Cardiac septum (tissue), 1 donor: ENCODE results near the gene ZCCHC14. TPM values are rescaled to one million over a fixed set of nuclear protein-coding genes. Genes with fewer than 3 reads are reported as not detected.

Experiments
- DNase-seq: peaks from one replicate; pipeline ENCODE4 v3.0.0-alpha.2; 2020; ENCODE audit warnings: low spot score
- intact Hi-C: fragments of 100-400 bp; cut with DNase I; formaldehyde crosslinking; loops from one replicate; pipeline ENCODE4 v1.14.0; 2022
- total RNA-seq: library from RNA; stranded (reverse); fragmentation: NEBNext Ultra II Directional; extraction: Animal tissue kit (Norgen Biotek cat#: 25700); gene quantifications from one replicate; pipeline ENCODE4 v1.2.1, GENCODE V29; 2021
- donor health status: DM: no; HTN: no; CAD: no.

The ZCCHC14 gene
- total RNA-seq, 1 donor from 2014 or later: 20.5 TPM

DNA sequence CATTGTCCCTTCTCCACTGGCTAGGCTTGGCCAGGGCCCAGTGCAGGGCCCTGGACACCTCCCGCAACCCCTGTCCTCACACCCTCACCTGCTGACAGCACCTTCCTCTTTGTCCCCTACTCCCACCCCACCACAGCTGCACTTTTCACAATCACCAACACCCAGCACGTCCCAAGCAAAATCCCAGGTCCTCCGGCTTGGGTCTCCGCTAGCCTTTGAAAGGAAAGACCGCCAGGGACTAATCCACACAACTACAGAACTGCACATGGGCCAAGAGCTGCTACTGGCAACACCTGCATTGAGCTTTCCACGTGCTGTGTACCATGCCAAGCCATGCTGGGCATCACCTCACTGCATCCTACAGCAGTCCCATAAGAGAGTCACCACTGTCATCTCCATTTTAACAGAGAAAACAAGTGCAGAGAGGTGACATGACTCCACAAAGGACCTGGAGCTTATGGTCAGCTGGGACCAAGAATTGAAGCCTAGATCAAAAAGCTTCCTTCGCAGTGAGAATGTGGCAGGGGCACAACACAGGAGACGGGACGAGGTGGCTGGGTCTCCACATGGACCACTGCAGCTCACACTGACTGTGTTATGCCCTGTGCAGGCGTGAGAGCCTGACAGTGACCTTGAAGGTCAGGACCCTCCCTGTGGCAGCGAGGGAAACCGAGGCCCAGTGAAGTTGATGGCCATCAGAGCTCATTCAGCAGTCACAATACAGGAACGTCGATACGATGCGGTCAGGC lies 131.8 kb downstream of the ZCCHC14 start:
- no peak for DNase-seq
- intact Hi-C loops: no loop called here

DNA sequence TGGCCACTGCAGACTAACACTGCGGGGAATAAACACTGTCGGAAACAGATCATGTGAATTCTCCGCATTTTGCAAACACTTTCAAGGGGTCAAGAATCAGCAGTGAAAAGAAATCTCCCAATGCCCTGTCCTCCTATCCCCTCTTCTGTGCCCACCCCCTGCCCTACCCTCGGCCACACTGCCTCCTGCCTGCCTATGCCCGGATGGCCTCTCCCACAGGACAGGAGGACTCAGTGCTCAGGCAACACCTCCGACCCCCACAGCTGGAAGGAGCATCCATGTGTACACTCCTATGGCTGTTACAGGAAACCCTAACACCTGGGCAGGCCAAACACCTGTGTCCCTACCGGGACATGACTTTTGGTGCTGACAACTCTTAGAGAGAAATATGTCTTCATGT lies 133.7 kb downstream of the ZCCHC14 start:
- no peak for DNase-seq
- intact Hi-C loops: no loop called here

DNA sequence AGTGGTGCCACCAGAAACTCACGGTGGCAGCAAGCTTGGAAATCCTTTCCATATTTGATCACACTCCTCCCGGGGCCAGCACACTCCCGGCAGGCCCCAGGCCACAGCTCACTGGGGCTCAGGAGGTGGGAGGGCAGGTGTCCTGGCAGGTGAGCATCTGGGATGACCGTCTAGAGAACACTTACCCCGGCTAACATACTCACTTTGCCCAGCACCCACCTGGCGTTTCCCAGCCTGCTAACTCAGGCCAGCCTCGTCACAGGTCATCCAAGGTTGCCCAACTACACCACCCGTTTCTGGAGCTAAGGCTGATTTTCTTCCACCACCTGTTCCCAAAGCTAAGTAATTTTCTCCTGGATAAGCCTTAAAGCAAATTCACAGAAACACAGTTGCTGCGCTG lies 134.1 kb downstream of the ZCCHC14 start:
- intact Hi-C loops: no loop called here
- DNase-seq: no peak

DNA sequence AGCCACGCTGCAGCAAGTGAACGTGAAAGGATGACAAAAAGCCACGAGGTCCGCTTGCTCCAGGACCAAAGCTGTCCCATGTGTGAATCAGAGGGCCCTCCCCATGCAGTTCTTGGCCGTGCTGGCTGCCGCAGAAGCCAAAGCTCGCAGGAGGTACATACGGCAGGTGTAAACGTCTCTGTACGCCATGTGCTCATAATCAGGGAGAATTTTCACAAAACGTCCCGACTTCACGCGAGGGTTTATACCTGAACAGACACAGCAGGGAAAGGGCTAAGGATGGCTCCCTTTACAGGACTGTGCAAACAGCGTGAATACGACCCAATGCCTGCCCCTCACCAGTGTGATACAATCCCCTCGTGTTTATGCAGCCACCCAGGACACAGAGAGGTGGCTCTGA lies 134.6 kb downstream of the ZCCHC14 start:
- no peak for DNase-seq
- intact Hi-C loops: no loop called here

DNA sequence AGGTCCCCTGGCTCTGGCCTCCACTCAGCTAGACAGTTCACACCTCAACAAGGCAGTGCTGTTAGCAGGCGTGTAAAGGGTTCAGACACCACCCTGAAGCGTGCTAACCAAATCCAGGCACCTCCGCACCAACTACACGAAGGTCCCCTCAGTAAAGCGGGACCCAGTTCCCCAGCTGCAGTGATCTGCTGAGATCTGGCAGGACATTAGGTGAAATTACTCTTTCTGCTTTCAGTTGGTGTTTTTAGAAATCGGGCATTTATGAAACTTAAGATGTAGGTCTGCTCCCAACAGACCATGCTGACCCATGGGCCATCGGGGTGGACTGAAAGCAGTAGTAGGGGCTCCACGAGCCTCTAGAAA lies 136.4 kb downstream of the ZCCHC14 start:
- no peak for DNase-seq
- intact Hi-C loops: no loop called here

Other genes starting within 250 kb of the ZCCHC14 start
- gene C16orf95, start 175.6 kb downstream of the ZCCHC14 start, total RNA-seq: 3.2 TPM
- 73.9 TPM for gene FBXO31, start 109.2 kb downstream of the ZCCHC14 start, total RNA-seq
- 113 TPM for gene MAP1LC3B, start 100.7 kb downstream of the ZCCHC14 start, total RNA-seq
- gene JPH3, start 109.5 kb upstream of the ZCCHC14 start, total RNA-seq: 0.11 TPM